Endodermal cell (in vitro differentiated cells): ENCODE measurements around the gene SDF2L1. TPM values are rescaled to one million over a fixed set of nuclear protein-coding genes. Genes with fewer than 3 reads are reported as not detected.
A peak's percentile ranks its signal among the peaks of the same experiment; 100 is the strongest.
"Not testable (repeated sequence)": the region's sequence is repeated elsewhere in the genome, so short reads cannot be mapped to it uniquely, and the experiment has no call there.

Source experiments
- DNase-seq: peaks from one replicate; pipeline ENCODE4 v3.0.0-alpha.2; 2017
- H3K27ac ChIP-seq: 2 replicates; pipeline ENCODE4 v1.5.1; 2013; ENCODE audit warnings: mild to moderate bottlenecking, low read depth, low read length, moderate library complexity
- H3K27me3 ChIP-seq: 2 replicates; pipeline ENCODE4 v1.6.1; 2013; ENCODE audit warnings: mild to moderate bottlenecking, low read length, moderate library complexity; ENCODE audit not compliant: insufficient read depth, control insufficient read depth, poor library complexity, severe bottlenecking
- H3K36me3 ChIP-seq: 2 replicates; pipeline ENCODE4 v1.7.0; 2013; ENCODE audit warnings: mild to moderate bottlenecking, low read length, moderate library complexity; ENCODE audit not compliant: control insufficient read depth, insufficient read depth
- H3K4me1 ChIP-seq: one replicate; pipeline ENCODE4 v1.7.0; 2013; ENCODE audit warnings: low read length; ENCODE audit not compliant: control insufficient read depth, insufficient read depth
- H3K4me3 ChIP-seq: 2 replicates; pipeline ENCODE4 v1.5.1; 2013; ENCODE audit warnings: mild to moderate bottlenecking, low read length, moderate library complexity
- H3K9ac ChIP-seq: 2 replicates; pipeline ENCODE4 v1.6.1; 2013; ENCODE audit warnings: mild to moderate bottlenecking, low read length, moderate library complexity; ENCODE audit not compliant: poor library complexity, severe bottlenecking; ENCODE audit errors: extremely low read depth
- H3K9me3 ChIP-seq: 2 replicates; pipeline ENCODE4 v1.6.1; 2013; ENCODE audit warnings: mild to moderate bottlenecking, low read length, moderate library complexity; ENCODE audit not compliant: control insufficient read depth
- H3K27ac Mint-ChIP-seq: 2 replicates; pipeline ENCODE4 v1.8.0; 2020; ENCODE audit warnings: mixed read lengths
- H3K27me3 Mint-ChIP-seq: 2 replicates; pipeline ENCODE4 v1.8.0; 2021; ENCODE audit warnings: mild to moderate bottlenecking, mixed read lengths; ENCODE audit not compliant: insufficient read depth
- H3K36me3 Mint-ChIP-seq: 2 replicates; pipeline ENCODE4 v1.8.0; 2020; ENCODE audit warnings: low read depth, mixed read lengths
- H3K4me1 Mint-ChIP-seq: 2 replicates; pipeline ENCODE4 v1.8.0; 2020; ENCODE audit warnings: mixed read lengths
- H3K4me3 Mint-ChIP-seq: 2 replicates; pipeline ENCODE4 v1.8.0; 2020; ENCODE audit warnings: mild to moderate bottlenecking, moderate library complexity, mixed read lengths
- H3K9me3 Mint-ChIP-seq: 2 replicates; pipeline ENCODE4 v1.8.0; 2020; ENCODE audit warnings: mild to moderate bottlenecking, mixed read lengths
- CTCF ChIP-seq: fragments of 200-600 bp; sonication (generic); conservative IDR thresholded peaks from 2 replicates; pipeline ENCODE4 v1.5.0; 2021; ENCODE audit warnings: antibody characterized with exemption, mild to moderate bottlenecking
- whole genome bisulfite sequencing, 2 experiments: methylation state at CpG; one replicate each; pipeline versions ENCODE4 v1.1.5 to v1.1.7; 2013; ENCODE audit warnings: missing lambda C conversion rate in 2 of 2, mixed read lengths in 1 of 2; ENCODE audit not compliant: insufficient coverage in 1 of 2, insufficient read length in 1 of 2; 5-methylcytosine and 5-hydroxymethylcytosine counted together
- total RNA-seq, 2 donors: library from RNA; stranded (reverse); fragmentation: NEBNext Ultra II Directional in 1 of 2; extraction: Animal tissue kit (Norgen Biotek cat#: 25700) in 1 of 2; gene quantifications; 2 replicates in 1 of 2; 3 replicates in 1 of 2; pipeline ENCODE4 v1.2.1, GENCODE V29; 2021

The SDF2L1 gene
- total RNA-seq, 2 donors from 2014 or later = 30.3 to 61.4 TPM

GRCh38 chr22:21593406-21594232 is 48.5 kb upstream of the SDF2L1 start:
- no peak overlapping the region for H3K4me3 Mint-ChIP-seq
- H3K4me1 Mint-ChIP-seq = peaks cover 12% of the 10 kb centered on the region
- H3K36me3 Mint-ChIP-seq = peaks cover 58% of the 10 kb centered on the region
- Histone ChIP-seq H3K27ac (no peak overlapping the region), H3K27me3 (no peaks in the 10 kb centered on the region), H3K4me1 (no peaks in the 10 kb centered on the region), H3K36me3 (peaks cover 73% of the 10 kb centered on the region), H3K9ac (no peak overlapping the region), H3K9me3 (no peaks in the 10 kb centered on the region), H3K4me3 (no peak overlapping the region)
- H3K27me3 Mint-ChIP-seq = no peaks in the 10 kb centered on the region
- peak; percentile 82 for TF ChIP-seq CTCF
- peak overlapping the region; percentile 1 for H3K27ac Mint-ChIP-seq
- peak; percentile 83 for DNase-seq
- H3K9me3 Mint-ChIP-seq = no peaks in the 10 kb centered on the region
- WGBS, 2 experiments = 84 to 86% methylated on average over 6 to 11 of the region's 11 CpGs

- H3K36me3 Mint-ChIP-seq = peaks cover 59% of the 10 kb centered on the region
- no peaks in the 10 kb centered on the region for H3K9me3 Mint-ChIP-seq
- Histone ChIP-seq H3K4me3 (no peak overlapping the region), H3K9me3 (no peaks in the 10 kb centered on the region), H3K27ac (no peak overlapping the region), H3K9ac (no peak overlapping the region), H3K27me3 (no peaks in the 10 kb centered on the region), H3K4me1 (no peaks in the 10 kb centered on the region), H3K36me3 (peaks cover 75% of the 10 kb centered on the region)
- no peaks in the 10 kb centered on the region for H3K27me3 Mint-ChIP-seq
- DNase-seq = no peak
- H3K4me1 Mint-ChIP-seq = peaks cover 10% of the 10 kb centered on the region
- WGBS, 2 experiments = 97 to 100% methylated on average over 2 to 5 of the region's 5 CpGs
- TF ChIP-seq CTCF = no peak
- no peak overlapping the region for H3K4me3 Mint-ChIP-seq
- no peak overlapping the region for H3K27ac Mint-ChIP-seq
Measured at GRCh38 chr22:21594865-21595452, 47.1 kb upstream of the SDF2L1 start.

GRCh38 chr22:21596356-21597135 is 45.6 kb upstream of the SDF2L1 start:
- H3K27ac Mint-ChIP-seq, H3K27ac ChIP-seq, H3K4me3 ChIP-seq, H3K4me1 ChIP-seq, H3K4me3 Mint-ChIP-seq, H3K9me3 Mint-ChIP-seq, H3K27me3 Mint-ChIP-seq, DNase-seq, H3K27me3 ChIP-seq, H3K9ac ChIP-seq, H3K9me3 ChIP-seq, H3K4me1 Mint-ChIP-seq: not testable (repeated sequence)
- 94 to 98% methylated on average over 9 to 13 of the region's 13 CpGs for WGBS, 2 experiments
- H3K36me3 ChIP-seq = peaks cover 65% of the 10 kb centered on the region
- H3K36me3 Mint-ChIP-seq = peaks cover 54% of the 10 kb centered on the region
